HG03354 (cell line): ENCODE measurements around the gene SERTAD1.
"Not testable (repeated sequence)": the region's sequence is repeated elsewhere in the genome, so short reads cannot be mapped to it uniquely, and the experiment has no call there.

Experiments
- ATAC-seq: cut with Tn5 transposase; IDR thresholded peaks from one replicate; pipeline ENCODE4 v1.9.1; 2021; ENCODE audit warnings: mild to moderate bottlenecking; ENCODE audit not compliant: unreplicated experiment, poor library complexity, severe bottlenecking

SERTAD1 gene

DNA sequence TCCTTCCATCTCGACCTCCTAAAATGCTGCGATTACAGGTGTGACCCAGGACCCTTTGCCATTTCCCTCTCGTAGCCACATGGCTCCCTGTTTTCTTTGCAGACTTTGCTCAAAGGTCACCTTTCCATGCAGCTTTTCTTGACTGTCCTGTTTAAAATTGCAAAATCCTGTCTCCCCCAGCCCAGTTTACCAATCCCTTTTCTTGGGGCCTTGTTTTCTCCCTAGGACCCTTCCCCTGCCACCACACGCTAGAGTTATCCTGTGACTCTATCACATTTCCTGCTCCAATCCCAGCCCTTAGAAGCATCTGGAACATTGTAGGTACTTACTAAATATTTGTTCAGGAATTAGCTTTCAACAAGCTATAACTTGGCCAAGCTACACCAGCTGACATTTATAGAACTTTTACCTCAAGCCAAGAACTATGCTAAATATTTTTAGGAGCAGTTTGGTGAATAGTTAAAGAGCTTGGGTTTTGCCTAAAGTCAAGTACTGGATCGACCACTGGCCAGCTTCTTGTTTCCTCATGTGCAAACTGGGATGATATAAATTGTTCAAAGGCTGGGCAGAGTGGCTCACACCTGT is 27.5 kb upstream of the SERTAD1 start:
- ATAC-seq: no peak

DNA sequence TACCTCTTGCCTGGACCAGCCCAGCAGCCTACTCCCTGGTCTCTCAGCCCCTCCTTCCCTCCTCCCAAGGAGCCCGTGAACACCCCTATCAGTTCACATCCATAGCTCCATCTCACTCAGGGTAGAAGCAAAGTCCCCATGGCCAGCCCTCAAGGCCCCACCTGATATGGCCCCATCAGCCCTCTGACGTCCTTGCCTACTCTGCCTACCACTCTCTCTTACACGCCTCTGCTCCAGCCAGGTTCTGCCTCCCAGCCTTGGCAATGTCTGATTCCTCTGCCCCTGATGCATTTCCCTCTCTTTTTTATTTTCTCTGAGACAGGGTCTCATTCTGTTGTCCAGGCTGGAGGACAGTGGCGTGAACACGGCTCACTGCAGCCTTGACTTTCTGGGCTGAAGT is 26.2 kb upstream of the SERTAD1 start:
- ATAC-seq: no peak

DNA sequence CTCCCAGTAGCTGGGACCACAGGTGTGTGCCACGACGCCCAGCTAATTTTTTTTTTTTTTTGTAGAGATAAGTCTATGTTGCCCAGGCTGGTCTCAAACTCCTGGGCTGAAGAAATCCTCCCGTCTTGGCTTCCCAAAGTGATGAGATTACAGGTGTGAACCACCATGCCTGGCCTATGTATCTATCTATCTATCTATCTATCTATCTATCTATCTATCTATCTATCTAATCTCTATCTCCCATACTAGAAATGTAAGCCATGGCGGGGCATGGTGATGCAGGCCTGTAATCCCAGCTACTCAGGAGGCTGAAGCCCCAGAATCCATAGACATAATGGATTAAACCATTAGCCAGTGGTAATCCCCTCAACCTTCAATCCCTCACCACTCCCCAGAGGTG is 24.9 kb upstream of the SERTAD1 start:
- ATAC-seq: no peak

DNA sequence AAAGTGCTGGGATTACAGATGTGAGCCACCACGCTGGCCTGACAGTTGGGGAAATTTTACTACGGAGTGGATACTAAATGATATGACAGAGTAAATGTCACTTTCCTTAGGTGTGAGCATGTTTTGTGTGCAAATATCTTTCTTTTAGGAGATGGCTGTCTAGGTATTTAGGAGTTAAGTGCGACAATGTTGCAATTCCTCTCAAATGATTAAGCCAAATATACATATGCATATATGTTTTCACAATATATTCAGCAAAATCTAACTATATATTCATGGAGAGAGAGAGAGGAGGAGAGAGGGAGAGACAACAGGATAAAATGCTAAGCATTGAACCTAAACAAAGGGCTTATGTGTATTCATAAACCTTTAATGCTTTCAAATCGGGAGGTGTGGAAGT is 23.7 kb upstream of the SERTAD1 start:
- ATAC-seq: no peak

DNA sequence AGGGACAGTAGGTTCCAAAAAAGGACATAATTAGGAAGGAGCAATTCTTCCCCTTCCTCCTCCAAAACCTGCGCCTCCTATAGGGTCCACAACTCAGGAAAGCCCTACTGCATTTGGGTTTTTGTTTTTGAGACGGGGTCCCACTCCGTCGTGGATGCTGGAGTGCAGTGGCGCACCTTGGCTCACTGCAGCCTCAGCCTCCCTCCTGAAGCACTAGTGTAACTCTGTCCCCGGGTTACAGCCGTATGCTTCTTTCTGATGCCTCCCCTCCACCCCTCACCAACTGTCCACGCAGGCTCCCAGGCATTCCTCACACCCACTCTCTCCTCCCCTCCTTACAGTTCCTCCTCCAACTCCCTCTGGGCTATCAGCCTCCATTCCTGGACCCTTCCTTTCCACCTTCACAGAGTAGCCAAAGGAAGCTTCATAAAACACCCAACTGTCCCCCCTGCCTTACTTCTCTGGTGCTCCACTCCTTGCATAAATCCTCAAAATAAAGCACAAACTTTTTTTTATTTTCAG is 20.5 kb upstream of the SERTAD1 start:
- no peak for ATAC-seq

DNA sequence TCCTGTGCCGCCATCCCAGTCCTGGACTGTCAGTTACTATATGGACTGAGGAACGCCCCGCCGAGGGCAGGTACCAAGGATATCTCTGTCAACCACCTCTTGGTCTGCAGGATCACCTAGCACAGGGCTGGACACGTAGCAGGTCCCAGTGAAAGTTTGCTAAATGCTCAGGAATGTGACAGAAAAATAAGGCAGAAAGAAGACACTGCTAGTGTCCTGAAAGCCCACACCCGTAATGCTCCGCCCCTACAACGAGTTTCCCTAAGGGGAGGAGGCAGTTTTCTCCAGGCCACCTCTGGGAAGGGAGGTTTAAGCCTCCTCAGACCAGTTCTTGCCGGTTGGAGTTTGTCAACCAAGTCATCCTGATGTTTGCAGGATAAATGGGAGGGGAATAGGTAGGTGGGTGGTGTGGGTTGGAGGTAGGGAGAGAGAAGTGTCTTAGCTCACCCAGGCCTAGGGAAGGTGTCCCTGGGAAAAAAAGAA is 20.0 kb upstream of the SERTAD1 start:
- ATAC-seq: no peak

DNA sequence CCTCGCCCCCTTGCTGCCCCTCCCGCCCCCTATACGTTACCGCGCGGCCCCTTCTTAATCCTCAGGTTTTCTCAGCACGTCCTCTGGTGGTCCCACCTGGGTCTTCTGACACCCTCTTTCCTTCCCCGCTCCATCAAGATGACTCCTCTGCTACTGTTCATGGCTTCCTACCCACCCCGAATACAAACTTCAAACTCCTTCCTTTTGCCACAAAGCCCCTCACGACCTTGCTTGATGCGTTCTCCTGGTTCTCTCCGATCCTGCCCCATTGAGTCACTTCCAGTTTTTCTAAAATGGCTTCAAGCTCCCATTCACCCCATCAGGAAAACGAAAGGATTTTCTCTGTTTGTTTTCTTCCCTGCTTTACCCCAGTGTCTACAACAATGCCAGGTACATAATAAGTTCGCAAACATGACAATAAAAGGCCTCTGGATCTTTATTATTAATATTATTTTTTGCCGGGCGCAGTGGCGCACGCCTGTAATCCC is 19.1 kb upstream of the SERTAD1 start:
- no peak for ATAC-seq

DNA sequence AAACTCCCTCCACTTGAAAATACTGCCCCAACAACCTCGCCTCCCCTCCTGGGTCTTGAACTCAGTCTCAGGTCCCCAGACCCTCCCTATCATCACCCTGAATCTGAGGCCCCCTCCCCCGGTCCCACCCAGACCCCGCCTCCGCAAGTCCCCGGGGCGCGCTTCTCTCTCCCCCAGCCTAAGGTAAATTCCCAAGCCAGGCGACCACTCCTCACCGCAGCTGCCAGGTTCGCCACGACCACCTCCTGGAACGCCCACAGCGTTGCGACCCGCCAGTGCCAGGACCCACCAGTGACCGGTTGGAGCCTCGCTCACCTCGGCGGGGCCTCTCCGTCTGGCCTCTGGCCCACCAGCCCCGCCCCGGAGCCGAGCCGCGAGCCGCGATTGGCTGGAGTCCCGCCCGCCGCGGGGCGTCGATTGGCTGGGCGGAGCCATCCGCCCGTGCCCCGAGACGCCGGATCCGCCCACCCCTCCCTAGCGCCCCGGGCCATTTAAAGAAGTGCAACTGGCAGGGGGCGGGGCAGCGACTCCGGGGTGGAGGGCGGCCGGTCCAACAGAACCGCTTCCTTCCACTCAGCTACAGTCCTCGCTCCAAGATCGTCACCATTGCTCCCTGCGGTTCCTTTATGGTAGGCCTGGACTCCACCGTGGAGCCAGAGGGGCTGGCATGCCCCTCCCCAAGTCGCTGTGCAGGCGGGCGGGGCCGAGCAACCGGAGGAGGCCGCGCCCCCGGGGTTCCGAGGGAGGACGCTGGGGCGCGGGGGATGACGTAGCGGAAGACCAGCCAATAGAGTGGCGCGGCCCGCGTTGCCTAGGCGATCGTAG is 18.4 kb upstream of the SERTAD1 start, which contains the start of gene SERTAD3:
SERTAD3 (minus strand) TSS at position 336 of the 825 bp plus-strand sequence. CDS start 2,255 bp downstream, outside the sequence.
- ATAC-seq: peak; percentile 65

DNA sequence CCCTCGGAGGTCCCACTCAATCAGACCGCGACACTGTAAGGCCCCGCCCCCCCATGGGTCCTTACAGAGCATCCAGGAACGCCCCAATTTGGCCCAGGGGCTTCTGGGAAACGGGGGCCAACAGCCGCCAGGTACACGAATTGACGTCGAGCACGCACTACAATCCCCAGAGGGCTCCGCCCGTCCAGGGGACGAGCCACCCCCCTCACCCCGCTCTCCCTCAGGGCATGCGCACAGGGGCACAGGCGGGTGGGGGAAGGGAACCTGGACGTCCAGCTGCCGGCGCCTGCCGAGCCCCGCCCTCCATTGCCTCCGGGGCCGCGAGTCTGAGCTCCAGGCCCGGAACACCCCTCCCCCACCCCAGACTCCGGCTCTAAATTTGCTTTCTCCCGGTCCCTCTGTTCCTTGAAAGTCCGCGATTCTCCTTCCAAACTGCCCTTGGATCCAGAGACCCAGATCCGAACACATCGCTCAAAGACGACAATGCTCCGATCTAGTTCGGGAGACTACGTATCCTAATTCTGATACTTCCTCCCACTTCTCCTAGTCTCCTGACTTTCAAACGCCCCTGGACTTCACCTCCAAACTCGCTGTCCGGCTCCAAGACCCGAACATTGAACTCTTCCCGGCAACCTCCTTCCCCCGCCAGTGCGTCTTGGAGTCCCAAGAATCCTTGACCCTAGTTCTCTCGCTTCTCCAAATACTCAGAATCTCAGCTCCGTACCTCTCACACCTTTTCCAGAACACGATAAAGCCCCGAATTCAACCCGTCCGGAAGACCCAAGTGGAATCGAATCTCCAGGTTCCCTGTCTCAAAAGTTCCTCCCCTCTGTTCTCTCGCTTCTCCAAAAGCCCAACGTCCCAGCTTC is 17.6 kb upstream of the SERTAD1 start:
- ATAC-seq: peak; percentile 73

DNA sequence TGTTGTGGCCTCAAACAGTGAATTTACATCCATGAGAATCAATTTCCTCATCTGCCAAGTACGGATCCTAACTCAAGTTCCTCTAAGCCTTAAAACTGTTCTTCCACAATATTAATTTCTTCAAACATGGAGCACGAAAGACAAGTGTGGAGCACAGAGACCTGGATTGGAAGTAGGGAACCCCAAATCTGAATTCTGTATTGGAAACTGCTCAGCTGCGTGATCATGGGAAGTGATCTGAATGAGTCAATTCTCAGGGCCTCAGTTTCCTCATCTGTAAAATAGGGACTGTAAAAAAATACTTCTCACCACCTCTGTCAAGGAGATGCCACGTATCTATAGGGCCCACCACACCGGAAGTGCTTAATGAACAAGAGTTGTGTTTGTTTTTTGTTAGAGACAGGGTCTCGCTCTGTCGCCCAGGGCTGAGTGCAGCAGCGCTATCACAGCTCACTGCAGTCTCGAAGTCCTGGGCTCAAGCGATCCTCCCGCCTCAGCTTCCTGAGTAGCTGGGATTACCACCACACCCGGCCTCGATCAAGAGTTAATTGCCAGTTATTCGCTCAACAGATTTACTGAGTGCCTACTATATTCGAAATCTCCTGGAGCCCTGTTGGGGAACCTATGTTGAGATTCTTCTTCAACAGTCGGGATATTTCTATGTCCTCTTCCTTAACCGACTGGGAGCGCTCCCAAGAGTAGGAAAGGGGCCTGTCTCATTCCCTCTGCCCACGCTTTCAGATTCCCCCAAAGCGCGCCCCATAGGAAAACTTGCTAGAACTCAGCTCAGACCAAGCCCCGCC is 16.7 kb upstream of the SERTAD1 start:
- ATAC-seq: no peak

DNA sequence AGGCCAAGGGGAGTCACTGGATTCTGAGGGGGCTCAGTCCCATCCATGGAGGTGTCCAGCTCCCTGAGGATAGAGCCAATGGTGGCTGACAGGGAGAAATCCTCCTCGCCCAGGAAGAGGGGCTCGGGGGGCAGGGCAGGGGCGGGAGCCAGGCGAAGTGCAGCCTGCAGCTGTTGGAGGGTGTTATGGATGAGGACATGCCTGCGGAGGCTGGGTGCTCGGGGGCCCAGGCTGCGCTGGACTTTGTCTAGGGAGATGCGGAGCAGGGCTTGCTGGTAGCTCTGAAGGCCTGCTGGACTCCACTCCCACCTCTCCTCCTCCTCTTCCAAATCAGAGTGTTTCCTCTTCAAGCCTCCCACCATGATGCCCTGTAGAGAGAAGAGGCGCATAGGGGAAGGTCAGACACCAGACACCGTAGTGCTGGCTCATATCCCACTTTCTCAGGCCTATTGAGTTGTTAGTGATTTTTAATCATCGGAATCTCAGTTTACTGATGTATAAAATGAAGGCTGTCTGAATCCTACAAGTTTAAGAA is 16.0 kb upstream of the SERTAD1 start:
- no peak for ATAC-seq

DNA sequence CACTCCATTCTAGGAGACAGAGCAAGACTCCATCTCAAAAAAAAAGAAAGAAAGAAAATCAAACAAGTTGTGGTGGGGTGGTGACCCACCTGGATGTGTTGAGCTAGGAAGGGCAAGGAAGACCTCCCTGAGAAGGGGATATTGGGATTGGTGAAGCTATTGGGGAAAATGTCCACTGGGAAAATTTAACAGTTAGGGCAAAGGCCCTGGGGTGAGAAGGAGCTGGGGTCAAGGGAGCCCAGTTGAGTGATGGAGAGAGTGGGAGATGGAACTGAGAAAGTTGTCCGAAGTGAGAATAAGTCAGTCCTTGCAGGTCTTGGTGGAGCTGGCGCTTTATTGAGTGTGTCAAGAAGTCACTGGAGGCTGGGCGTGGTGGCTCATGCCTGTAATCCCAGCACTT is 12.5 kb upstream of the SERTAD1 start:
- no peak for ATAC-seq

DNA sequence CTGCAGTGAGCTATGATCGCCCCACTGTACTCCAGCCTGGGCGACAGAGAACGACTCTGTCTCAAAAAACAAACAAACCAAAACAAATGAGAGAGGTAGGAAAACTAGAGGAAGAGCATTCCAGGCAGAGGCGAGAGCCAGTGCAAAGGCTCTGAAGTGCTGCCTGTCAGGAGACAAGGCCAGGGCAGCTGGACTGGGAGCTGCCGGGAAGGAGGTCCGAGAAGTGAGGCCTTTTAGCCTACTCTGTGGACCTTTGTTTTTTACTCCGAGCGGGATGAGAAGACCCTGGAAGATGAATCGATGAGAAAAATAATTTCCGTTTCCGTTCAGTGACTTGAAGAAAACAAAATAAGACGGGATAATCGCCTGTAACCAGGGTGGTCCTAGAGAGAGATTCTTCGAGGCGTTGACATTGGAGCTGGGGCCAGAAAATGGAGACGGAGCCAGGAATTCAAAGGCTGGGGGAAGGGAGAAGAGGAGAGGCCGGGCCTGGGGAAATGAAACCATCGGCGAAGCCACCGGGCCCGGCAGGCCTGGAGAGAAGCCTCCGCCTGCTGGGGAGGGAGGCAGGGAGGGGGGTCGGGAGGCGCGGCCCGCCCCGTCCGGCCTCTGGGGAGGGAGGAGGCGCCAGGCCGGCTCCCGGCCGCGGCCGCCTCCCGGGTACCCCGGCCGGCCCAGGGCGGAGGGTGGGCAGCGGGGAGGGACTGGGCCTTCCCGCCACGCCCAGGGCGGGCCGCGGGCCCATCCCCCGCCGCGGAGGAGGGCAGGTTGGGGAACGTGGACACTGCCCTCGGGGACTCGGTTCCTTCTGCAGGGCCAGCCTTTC is 7.8 kb upstream of the SERTAD1 start:
- peak; percentile 59 for ATAC-seq

DNA sequence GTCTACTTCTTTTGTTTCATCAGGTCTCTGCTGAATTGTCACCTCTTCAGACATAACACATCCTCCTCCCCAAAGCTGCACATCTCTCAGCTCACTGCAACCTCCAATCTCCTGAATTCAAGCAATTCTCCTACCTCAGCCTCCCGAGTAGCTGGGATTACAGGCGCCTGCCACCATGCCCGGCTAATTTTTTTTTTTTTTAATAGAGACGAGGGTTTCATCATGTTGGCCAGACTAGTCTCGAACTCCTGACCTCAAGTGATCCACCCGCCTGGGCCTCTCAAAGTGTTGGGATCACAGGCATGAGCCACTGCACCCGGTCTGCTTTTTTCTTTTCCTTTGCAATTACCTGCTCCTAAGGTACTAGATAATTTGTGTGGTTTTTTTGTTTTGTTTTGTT is 7.0 kb upstream of the SERTAD1 start:
- ATAC-seq: not testable (repeated sequence)

DNA sequence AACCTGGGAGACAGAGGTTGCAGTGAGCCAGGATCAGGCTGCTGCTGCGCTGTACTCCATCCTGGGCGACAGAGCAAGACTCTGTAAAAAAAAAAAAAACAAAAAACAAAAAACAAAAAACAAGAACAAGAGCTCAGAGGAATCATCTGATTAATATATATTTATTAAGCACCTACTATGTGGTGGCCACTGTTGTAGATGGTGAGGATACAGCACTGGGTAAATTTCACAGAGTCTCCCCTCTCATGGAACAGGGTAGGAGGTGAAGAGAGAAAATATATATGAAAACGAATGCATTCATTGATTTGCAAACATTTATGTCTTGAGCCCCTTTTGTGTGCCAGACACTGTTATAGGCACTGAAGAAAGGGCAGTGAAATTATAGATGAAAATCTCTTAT is 5.9 kb upstream of the SERTAD1 start:
- no peak for ATAC-seq

DNA sequence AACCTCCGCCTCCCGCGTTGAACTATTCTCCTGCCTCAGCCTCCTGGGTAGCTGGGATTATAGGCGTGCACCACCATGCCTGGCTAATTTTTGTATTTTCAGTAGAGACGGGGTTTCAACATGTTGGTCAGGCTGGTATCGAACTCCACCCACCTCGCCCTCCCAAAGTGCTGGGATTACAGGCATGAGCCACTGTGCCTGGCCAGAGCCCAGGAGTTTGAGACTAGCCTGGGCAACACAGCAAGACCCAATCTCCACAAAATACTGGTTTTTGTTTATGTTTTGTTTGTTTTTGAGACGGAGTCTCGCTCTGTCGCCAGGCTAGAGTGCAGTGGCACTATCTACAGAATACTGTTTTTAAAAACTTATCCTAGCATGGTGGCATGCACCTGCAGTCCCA is 4.5 kb upstream of the SERTAD1 start:
- ATAC-seq: not testable (repeated sequence)

DNA sequence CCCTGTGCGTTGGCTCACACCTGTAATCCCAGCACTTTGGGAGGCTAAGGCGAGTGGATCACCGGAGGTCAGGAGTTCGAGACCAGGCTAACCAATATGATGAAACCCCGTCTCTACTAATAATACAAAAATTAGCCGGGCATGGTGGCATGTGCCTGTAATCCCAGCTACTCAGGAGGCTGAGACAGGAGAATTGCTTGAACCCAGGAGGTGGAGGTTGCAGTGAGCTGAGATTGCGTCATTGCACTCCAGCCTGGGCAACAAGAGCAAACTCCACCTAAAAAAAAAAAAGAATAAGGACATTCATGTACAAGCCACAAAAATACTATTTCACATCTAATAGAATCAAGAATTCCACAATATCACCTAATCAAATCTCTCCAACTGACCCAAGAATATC is 2.4 kb upstream of the SERTAD1 start:
- not testable (repeated sequence) for ATAC-seq
